ENCODE measurements around the gene GSDMA.

DNA sequence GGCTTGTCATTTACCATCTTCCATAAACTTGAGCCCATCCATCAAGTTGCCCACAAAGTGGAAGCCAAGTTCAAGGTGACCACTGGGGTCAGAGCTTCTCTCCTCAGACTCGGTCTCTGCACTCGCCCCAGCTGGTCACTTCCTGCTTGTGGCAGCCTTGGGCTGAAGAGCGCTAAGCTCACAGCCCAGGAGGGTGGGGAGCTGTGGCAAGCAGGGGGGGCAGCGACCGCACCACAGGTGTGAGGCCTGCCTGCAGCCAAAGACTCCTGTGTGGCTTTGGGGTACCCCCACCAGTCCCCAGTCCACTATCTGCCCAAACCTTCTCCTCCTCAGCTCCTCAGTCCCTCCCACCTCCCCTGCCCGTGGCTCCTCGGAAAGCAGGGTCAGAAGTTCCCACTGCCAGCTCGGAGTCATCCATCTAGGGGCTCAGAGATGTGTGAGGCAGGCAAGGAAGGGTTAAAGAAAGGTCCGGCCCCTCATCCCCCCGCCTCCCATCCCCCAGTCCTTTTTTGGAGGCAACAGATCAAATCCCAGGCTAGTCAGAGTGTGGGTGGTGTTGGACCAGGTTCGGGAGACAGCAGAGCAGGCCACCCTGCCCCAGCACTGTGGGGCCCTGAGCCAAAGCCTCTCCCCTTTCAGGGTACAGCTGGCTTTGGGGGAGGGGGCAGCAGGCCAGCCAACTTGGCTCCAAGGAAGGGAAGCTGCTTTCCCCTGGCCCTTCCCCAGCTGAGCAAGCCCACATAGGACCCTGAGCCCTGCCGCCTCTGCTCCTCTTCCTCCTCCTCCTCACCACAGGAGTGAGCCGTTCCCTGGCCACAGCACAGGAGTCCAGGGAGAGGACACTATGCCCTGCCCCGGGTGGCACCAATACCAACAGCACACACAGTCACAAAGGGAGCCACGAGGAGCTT, 55.7 kb downstream of the GSDMA start:
- TF ChIP-seq, protein P1, sequence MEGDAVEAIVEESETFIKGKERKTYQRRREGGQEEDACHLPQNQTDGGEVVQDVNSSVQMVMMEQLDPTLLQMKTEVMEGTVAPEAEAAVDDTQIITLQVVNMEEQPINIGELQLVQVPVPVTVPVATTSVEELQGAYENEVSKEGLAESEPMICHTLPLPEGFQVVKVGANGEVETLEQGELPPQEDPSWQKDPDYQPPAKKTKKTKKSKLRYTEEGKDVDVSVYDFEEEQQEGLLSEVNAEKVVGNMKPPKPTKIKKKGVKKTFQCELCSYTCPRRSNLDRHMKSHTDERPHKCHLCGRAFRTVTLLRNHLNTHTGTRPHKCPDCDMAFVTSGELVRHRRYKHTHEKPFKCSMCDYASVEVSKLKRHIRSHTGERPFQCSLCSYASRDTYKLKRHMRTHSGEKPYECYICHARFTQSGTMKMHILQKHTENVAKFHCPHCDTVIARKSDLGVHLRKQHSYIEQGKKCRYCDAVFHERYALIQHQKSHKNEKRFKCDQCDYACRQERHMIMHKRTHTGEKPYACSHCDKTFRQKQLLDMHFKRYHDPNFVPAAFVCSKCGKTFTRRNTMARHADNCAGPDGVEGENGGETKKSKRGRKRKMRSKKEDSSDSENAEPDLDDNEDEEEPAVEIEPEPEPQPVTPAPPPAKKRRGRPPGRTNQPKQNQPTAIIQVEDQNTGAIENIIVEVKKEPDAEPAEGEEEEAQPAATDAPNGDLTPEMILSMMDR (IDR thresholded peaks at IDR 0.05 in 4 of 5, conservative IDR thresholded peaks at IDR 0.05 in 1 of 5), result no peak
- TF ChIP-seq POLR2A (IDR thresholded peaks at IDR 0.05), result peak; percentile 66 to 71
